H9 (cell line): Measurements from ENCODE around the gene TPM2. TPM values are rescaled to one million over a fixed set of nuclear protein-coding genes. Genes with fewer than 3 reads are reported as not detected.

ENCODE experiments used
- DNase-seq: peaks from one replicate; pipeline ENCODE4 v3.0.0-alpha.2; 2017
- H2AFZ ChIP-seq: one replicate; pipeline ENCODE4 v1.6.1; 2013; ENCODE audit warnings: mild to moderate bottlenecking, low read length, control low read depth, moderate library complexity
- H2AK5ac ChIP-seq: 2 replicates; pipeline ENCODE4 v1.6.1; 2013; ENCODE audit warnings: low read length, control low read depth, mixed read lengths; ENCODE audit not compliant: insufficient read length
- H2BK120ac ChIP-seq: one replicate; pipeline ENCODE4 v1.6.1; 2013; ENCODE audit warnings: low read depth, mild to moderate bottlenecking, low read length, control low read depth, inconsistent platforms; ENCODE audit not compliant: poor library complexity, severe bottlenecking
- H2BK12ac ChIP-seq: 2 replicates; pipeline ENCODE4 v1.6.1; 2013; ENCODE audit warnings: low read length, control low read depth, mixed read lengths, low read depth; ENCODE audit not compliant: insufficient read length
- H2BK15ac ChIP-seq: 2 replicates; pipeline ENCODE4 v1.6.1; 2013; ENCODE audit warnings: low read depth, low read length, control low read depth
- H2BK20ac ChIP-seq: one replicate; pipeline ENCODE4 v1.6.1; 2013; ENCODE audit warnings: low read depth, mild to moderate bottlenecking, low read length, control low read depth, inconsistent platforms; ENCODE audit not compliant: poor library complexity, severe bottlenecking
- H2BK5ac ChIP-seq: 2 replicates; pipeline ENCODE4 v1.6.1; 2013; ENCODE audit warnings: low read length, control low read depth, mixed read lengths; ENCODE audit not compliant: insufficient read length
- H3K14ac ChIP-seq: 2 replicates; pipeline ENCODE4 v1.6.1; 2013; ENCODE audit warnings: low read length, control low read depth; ENCODE audit not compliant: insufficient read depth
- H3K18ac ChIP-seq: 2 replicates; pipeline ENCODE4 v1.6.1; 2013; ENCODE audit warnings: low read depth, mild to moderate bottlenecking, mixed read lengths, low read length, control low read depth; ENCODE audit not compliant: insufficient read length
- H3K23ac ChIP-seq: 2 replicates; pipeline ENCODE4 v1.6.1; 2013; ENCODE audit warnings: low read length, control low read depth, mixed read lengths, low read depth; ENCODE audit not compliant: insufficient read length
- H3K23me2 ChIP-seq: 2 replicates; pipeline ENCODE4 v1.6.1; 2013; ENCODE audit warnings: low read depth, mild to moderate bottlenecking, mixed read lengths, low read length, control low read depth; ENCODE audit not compliant: insufficient read length, poor library complexity, severe bottlenecking
- H3K27ac ChIP-seq: 2 replicates; pipeline ENCODE4 v1.5.1; 2013; ENCODE audit warnings: low read length, control low read depth, mixed read lengths, low read depth; ENCODE audit not compliant: insufficient read length
- H3K27me3 ChIP-seq: 2 replicates; pipeline ENCODE4 v1.6.1; 2013; ENCODE audit warnings: low read length, control low read depth, inconsistent platforms; ENCODE audit not compliant: insufficient read depth
- H3K4ac ChIP-seq: 2 replicates; pipeline ENCODE4 v1.6.1; 2013; ENCODE audit warnings: low read depth, mild to moderate bottlenecking, control low read depth, inconsistent platforms, low read length, moderate library complexity
- H3K4me1 ChIP-seq: 2 replicates; pipeline ENCODE4 v1.6.1; 2013; ENCODE audit warnings: low read length, control low read depth, inconsistent platforms; ENCODE audit not compliant: insufficient read depth
- H3K4me2 ChIP-seq: 2 replicates; pipeline ENCODE4 v1.6.1; 2013; ENCODE audit warnings: low read length, control low read depth, mixed read lengths; ENCODE audit not compliant: insufficient read length, insufficient read depth
- H3K56ac ChIP-seq: 2 replicates; pipeline ENCODE4 v1.6.1; 2013; ENCODE audit warnings: low read depth, mild to moderate bottlenecking, mixed read lengths, low read length, control low read depth; ENCODE audit not compliant: insufficient read length
- H3K79me1 ChIP-seq: 2 replicates; pipeline ENCODE4 v1.6.1; 2013; ENCODE audit warnings: low read depth, mild to moderate bottlenecking, moderate library complexity, low read length, control low read depth, inconsistent platforms; ENCODE audit not compliant: insufficient read depth, poor library complexity, severe bottlenecking
- H3K79me2 ChIP-seq: 2 replicates; pipeline ENCODE4 v1.6.1; 2013; ENCODE audit warnings: low read length, control low read depth, inconsistent platforms; ENCODE audit not compliant: insufficient read depth
- H3K9ac ChIP-seq: 2 replicates; pipeline ENCODE4 v1.6.1; 2013; ENCODE audit warnings: low read length, control low read depth, mixed read lengths; ENCODE audit not compliant: insufficient read length; ENCODE audit errors: extremely low read depth
- H3K9me3 ChIP-seq: one replicate; pipeline ENCODE4 v1.6.1; 2013; ENCODE audit warnings: low read depth, low read length, inconsistent platforms; ENCODE audit not compliant: control insufficient read depth
- H3T11ph ChIP-seq: one replicate; pipeline ENCODE4 v1.6.1; 2013; ENCODE audit warnings: mild to moderate bottlenecking, low read length, control low read depth, inconsistent platforms
- H4K20me1 ChIP-seq: one replicate; pipeline ENCODE4 v1.6.1; 2013; ENCODE audit not compliant: control insufficient read depth, insufficient read length, insufficient read depth
- H4K5ac ChIP-seq: 2 replicates; pipeline ENCODE4 v1.6.1; 2013; ENCODE audit warnings: low read depth, mild to moderate bottlenecking, mixed read lengths, low read length, control low read depth; ENCODE audit not compliant: insufficient read length
- H4K8ac ChIP-seq: replicated peaks from 2 replicates; pipeline ENCODE4 v1.6.1; 2013; ENCODE audit warnings: low read length, control low read depth, mixed read lengths, low read depth; ENCODE audit not compliant: insufficient read length
- H4K91ac ChIP-seq: 2 replicates; pipeline ENCODE4 v1.6.1; 2013; ENCODE audit warnings: low read depth, mild to moderate bottlenecking, moderate library complexity, mixed read lengths, low read length, control low read depth; ENCODE audit not compliant: insufficient read length
- H3K27ac Mint-ChIP-seq, 3 experiments: 2 replicates in 2 of 3; 3 replicates in 1 of 3; pipeline ENCODE4 v1.8.0; 2020 to 2021; ENCODE audit warnings: mixed read lengths in 3 of 3, mild to moderate bottlenecking in 1 of 3, moderate library complexity in 1 of 3
- H3K27me3 Mint-ChIP-seq: 2 replicates; pipeline ENCODE4 v1.8.0; 2021; ENCODE audit warnings: low read depth, mild to moderate bottlenecking, moderate library complexity, mixed read lengths
- H3K36me3 Mint-ChIP-seq, 3 experiments: 2 replicates in 2 of 3; 3 replicates in 1 of 3; pipeline ENCODE4 v1.8.0; 2020 to 2021; ENCODE audit warnings: low read depth in 3 of 3, mixed read lengths in 3 of 3; ENCODE audit not compliant: insufficient read depth in 1 of 3
- H3K4me1 Mint-ChIP-seq, 2 experiments: 2 replicates each; pipeline ENCODE4 v1.8.0; 2020; ENCODE audit warnings: mixed read lengths in 2 of 2
- H3K4me3 Mint-ChIP-seq, 2 experiments: 2 replicates in 1 of 2; 3 replicates in 1 of 2; pipeline ENCODE4 v1.8.0; 2020 to 2021; ENCODE audit warnings: mild to moderate bottlenecking in 2 of 2, mixed read lengths in 2 of 2, moderate library complexity in 1 of 2
- H3K9me3 Mint-ChIP-seq, 2 experiments: 2 replicates in 1 of 2; 3 replicates in 1 of 2; pipeline ENCODE4 v1.8.0; 2020; ENCODE audit warnings: mild to moderate bottlenecking in 2 of 2, mixed read lengths in 2 of 2, moderate library complexity in 1 of 2
- CTCF ChIP-seq: fragments of 200-600 bp; sonication (generic); conservative IDR thresholded peaks from 3 replicates; pipeline ENCODE4 v1.8.0; 2021; ENCODE audit warnings: antibody characterized with exemption, mild to moderate bottlenecking
- WGBS: extraction: QIAGEN DNeasy Blood & Tissue Kit; methylation state at CpG from one replicate; pipeline ENCODE4 v1.1.7; 2013; ENCODE audit warnings: missing lambda C conversion rate, low lambda C conversion rate, mixed read lengths; ENCODE audit not compliant: insufficient read length; ENCODE audit errors: extremely low coverage; 5-methylcytosine and 5-hydroxymethylcytosine counted together
- total RNA-seq: library from RNA; stranded (reverse); gene quantifications from 2 replicates; pipeline ENCODE4 v1.2.1, GENCODE V29; 2021

Gene TPM2
- total RNA-seq, 1 experiment from 2014 or later: 225 TPM

DNA sequence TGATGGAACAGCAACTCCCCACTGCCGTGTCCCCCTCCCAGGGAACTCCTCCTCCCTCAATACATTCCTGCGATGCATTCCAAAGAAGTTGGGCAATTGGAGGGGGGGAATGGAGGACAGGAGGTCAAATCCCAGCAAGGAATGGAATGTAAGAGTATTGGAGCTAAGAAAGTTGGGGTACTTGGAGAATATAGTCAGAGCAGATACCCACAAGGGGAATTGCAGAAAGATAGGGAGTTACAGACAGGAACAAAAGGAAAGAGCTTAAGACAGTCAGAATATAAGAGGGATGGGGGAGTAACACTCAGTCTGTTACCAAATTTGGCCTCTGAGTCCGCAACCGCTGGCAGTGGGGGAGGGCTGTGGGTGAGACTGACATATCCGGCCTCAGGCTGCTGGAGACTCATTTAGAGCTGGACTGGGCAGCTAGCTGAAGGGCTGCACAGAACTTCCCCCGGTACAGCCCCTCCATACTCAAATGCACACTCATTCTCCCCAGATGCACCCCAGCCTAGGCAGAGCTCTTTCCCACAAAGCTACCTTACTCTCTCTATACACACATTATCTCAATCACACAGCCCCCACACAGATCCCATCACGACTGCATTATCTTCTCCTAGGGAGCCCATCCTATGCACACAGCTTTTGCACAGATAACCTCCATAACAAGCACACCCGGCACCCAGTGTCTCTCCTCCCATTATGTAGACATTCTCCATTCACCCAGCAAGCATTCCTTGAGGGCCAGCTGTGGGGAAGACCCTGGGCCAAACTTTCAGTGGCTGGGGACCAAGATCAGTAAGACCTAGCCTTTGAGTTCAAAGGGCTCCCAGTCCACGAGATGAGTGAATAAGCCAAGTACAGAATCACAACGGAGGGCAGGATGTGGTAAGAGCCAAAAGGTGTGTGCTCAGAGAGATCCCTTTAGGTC lies 38.6 kb upstream of the TPM2 start:
- no peak overlapping the region for H3K4me3 Mint-ChIP-seq
- Histone ChIP-seq H3K9me3 (no peaks in the 10 kb centered on the region), H3K4me1 (peaks cover 25% of the 10 kb centered on the region; the same call in 1 of the 2 replicates), H3K23me2 (peaks cover 7% of the 10 kb centered on the region), H4K5ac (peak overlapping the region; percentile 76), H3K4ac (peak overlapping the region; percentile 92; the same call in 1 of the 2 replicates), H3K79me1 (no peaks in the 10 kb centered on the region), H3K27me3 (no peaks in the 10 kb centered on the region), H3K4me2 (peak overlapping the region; percentile 74), H3K27ac (peak overlapping the region; percentile 79), H2BK12ac (peak overlapping the region; percentile 84), H3K14ac (peak overlapping the region; percentile 74), H3K9ac (peak overlapping the region; percentile 19), H2AK5ac (no peak overlapping the region), H3K18ac (peak overlapping the region; percentile 86), H3K23ac (peak overlapping the region; percentile 9), H4K91ac (no peak overlapping the region), H4K8ac (peak overlapping the region; percentile 84), H2BK120ac (no peak overlapping the region), H3T11ph (no peak overlapping the region), H2BK20ac (no peak overlapping the region), H3K79me2 (peaks cover 6% of the 10 kb centered on the region), H2BK15ac (no peak overlapping the region), H3K56ac (no peak overlapping the region), H2AFZ (no peak overlapping the region), H4K20me1 (no peaks in the 10 kb centered on the region), H2BK5ac (peak overlapping the region; percentile 82)
- DNase-seq: peak; percentile 66
- H3K36me3 Mint-ChIP-seq: peaks cover 11 to 26% (median 23%) of the 10 kb centered on the region in 3 experiments; a peak in 6 of 7 replicates
- H3K4me1 Mint-ChIP-seq: peaks cover 11 to 12% of the 10 kb centered on the region in 2 experiments
- H3K27me3 Mint-ChIP-seq: no peaks in the 10 kb centered on the region
- no peak for TF ChIP-seq CTCF
- no CpG with 5 or more reads among the region's 10 CpGs for WGBS
- no peak overlapping the region for H3K27ac Mint-ChIP-seq
- H3K9me3 Mint-ChIP-seq: no peaks in the 10 kb centered on the region
